ENCODE results near the gene TMEM163. TPM values are rescaled to one million over a fixed set of nuclear protein-coding genes. Genes with fewer than 3 reads are reported as not detected.

The TMEM163 gene
- polyA plus RNA-seq, 1 experiment, result not detected

- DNase-seq (ENCODE audit: low read depth, low spot score), result no peak
- TF ChIP-seq CTCF (IDR thresholded peaks at IDR 0.05; ENCODE audit: low read depth, low read length), result no peak
- ChIA-PET POLR2A (no interaction called here), CTCF (interaction anchor here (1.2 kb wide), 1 partner anchor 89 kb away, joined by 3 read pairs; no protein-coding TSS in a partner anchor)
- Histone ChIP-seq H3K4me3 (ENCODE audit: low read depth, low read length) (no peak overlapping the region), H3K27me3 (ENCODE audit: control insufficient read depth, insufficient read depth, low read length) (peaks cover 8% of the 10 kb centered on the region), H3K9me3 (ENCODE audit: control insufficient read depth, insufficient read depth, low read length) (no peaks in the 10 kb centered on the region), H3K27ac (ENCODE audit: low read depth, low read length) (no peak overlapping the region)
Measured at GRCh38 chr2:134539981-134540380, 178.8 kb downstream of the TMEM163 start.

DNA sequence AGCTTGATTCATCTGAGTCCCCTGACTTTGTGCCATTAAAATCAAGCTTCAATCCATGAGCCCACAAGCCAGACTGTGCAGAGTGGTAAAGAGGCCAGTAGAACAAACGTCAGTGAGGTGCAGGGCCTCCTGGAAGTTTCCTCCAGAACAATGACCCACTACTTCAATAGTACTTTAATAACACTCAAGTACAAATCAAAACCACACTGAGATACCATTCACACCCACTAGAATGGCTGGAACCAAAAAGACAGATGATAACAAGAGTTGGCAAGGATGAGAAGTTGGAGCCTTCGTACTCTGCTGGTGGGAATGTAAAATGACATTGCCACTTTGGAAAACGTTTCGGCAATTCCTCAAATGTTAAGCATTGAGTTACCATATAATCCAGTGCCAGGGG, 181.1 kb downstream of the TMEM163 start:
- DNase-seq (ENCODE audit: low read depth, low spot score), result no peak
- Histone ChIP-seq H3K27me3 (ENCODE audit: control insufficient read depth, insufficient read depth, low read length) (peaks cover 8% of the 10 kb centered on the region), H3K4me3 (ENCODE audit: low read depth, low read length) (no peak overlapping the region), H3K9me3 (ENCODE audit: control insufficient read depth, insufficient read depth, low read length) (no peaks in the 10 kb centered on the region), H3K27ac (ENCODE audit: low read depth, low read length) (no peak overlapping the region)
- CTCF ChIA-PET, result no interaction called here
- POLR2A ChIA-PET, result no interaction called here
- no peak for TF ChIP-seq CTCF (IDR thresholded peaks at IDR 0.05; ENCODE audit: low read depth, low read length)

DNA sequence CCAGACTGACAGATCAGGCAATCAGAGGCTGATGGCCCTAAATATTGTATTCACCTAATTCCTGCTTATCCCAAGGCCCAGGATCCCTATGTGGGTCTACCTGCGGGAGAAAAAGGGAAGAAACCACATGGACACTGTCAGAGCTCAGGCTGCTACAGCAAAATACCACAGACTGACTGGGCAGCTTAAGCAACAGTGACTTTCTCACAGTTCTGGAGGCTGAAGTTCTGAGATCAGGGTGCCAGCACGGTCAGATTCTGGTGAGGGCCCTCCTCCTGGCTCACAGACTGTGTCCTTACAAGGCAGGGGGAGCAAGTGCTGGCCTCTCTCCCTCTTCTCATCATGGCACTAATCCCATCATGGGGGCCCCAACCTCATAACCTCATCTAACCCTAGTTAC, 181.7 kb downstream of the TMEM163 start:
- POLR2A ChIA-PET, result no interaction called here
- CTCF ChIA-PET, result no interaction called here
- H3K9me3 ChIP-seq (ENCODE audit: control insufficient read depth, insufficient read depth, low read length), result no peaks in the 10 kb centered on the region
- H3K4me3 ChIP-seq (ENCODE audit: low read depth, low read length), result no peak overlapping the region
- TF ChIP-seq CTCF (IDR thresholded peaks at IDR 0.05; ENCODE audit: low read depth, low read length), result no peak
- H3K27ac ChIP-seq (ENCODE audit: low read depth, low read length), result no peak overlapping the region
- peaks cover 8% of the 10 kb centered on the region for H3K27me3 ChIP-seq (ENCODE audit: control insufficient read depth, insufficient read depth, low read length)
- DNase-seq (ENCODE audit: low read depth, low spot score), result no peak

DNA sequence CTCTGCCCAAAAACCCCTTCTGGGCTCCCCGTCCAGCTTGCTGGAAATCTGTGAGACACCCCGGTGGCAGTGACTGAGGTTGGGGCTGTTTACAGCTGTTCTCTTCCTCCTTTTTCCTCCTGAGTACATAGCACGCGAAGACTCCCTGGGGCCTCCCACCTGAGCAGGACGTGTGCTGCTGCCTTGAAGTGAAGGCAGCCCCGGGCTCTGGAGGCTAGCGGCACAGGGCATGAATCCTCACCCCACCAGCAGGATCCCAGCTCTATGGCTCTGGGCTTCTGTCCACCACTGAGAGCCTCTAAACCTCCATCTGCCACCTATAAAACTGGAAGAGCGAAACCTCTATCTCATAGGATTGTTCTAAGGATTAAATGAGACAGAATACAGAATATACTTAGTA, 182.5 kb downstream of the TMEM163 start:
- TF ChIP-seq CTCF (IDR thresholded peaks at IDR 0.05; ENCODE audit: low read depth, low read length), result no peak
- H3K4me3 ChIP-seq (ENCODE audit: low read depth, low read length), result no peak overlapping the region
- ChIA-PET CTCF (no interaction called here), POLR2A (no interaction called here)
- no peak overlapping the region for H3K27ac ChIP-seq (ENCODE audit: low read depth, low read length)
- no peak for DNase-seq (ENCODE audit: low read depth, low spot score)
- H3K27me3 ChIP-seq (ENCODE audit: control insufficient read depth, insufficient read depth, low read length), result peaks cover 8% of the 10 kb centered on the region
- no peaks in the 10 kb centered on the region for H3K9me3 ChIP-seq (ENCODE audit: control insufficient read depth, insufficient read depth, low read length)

- ChIA-PET POLR2A (no interaction called here), CTCF (no interaction called here)
- no peak for TF ChIP-seq CTCF (IDR thresholded peaks at IDR 0.05; ENCODE audit: low read depth, low read length)
- Histone ChIP-seq H3K9me3 (ENCODE audit: control insufficient read depth, insufficient read depth, low read length) (no peaks in the 10 kb centered on the region), H3K27ac (ENCODE audit: low read depth, low read length) (no peak overlapping the region), H3K4me3 (ENCODE audit: low read depth, low read length) (no peak overlapping the region), H3K27me3 (ENCODE audit: control insufficient read depth, insufficient read depth, low read length) (peaks cover 4% of the 10 kb centered on the region)
- no peak for DNase-seq (ENCODE audit: low read depth, low spot score)
Measured at GRCh38 chr2:134532537-134532936, 186.3 kb downstream of the TMEM163 start.
